Stimulated activated CD4-positive, alpha-beta T cell treated with anti-CD3 and anti-CD28 coated beads, Interleukin-15, amount 100 ng/mL, for 24 hours (primary cell): ENCODE results near the gene IRF1.
A peak's percentile ranks its signal among the peaks of the same experiment; 100 is the strongest.

Experiments used
- DNase-seq: peaks from one replicate; pipeline ENCODE4 v3.0.0-alpha.2; 2020

The IRF1 gene

GRCh38 chr5:132473019-132473531, 17.5 kb downstream of the IRF1 start:
- peak; percentile 74 for DNase-seq

- no peak for DNase-seq
These were observed 18.1 kb downstream of the IRF1 start for GRCh38 chr5:132472431-132472830.

- no peak for DNase-seq
These were observed 18.6 kb downstream of the IRF1 start for GRCh38 chr5:132471944-132472343.

- no peak for DNase-seq
These were observed 19.2 kb downstream of the IRF1 start for GRCh38 chr5:132471151-132471907.

- DNase-seq: no peak
These were observed 20.0 kb downstream of the IRF1 start for GRCh38 chr5:132470596-132470995.

GRCh38 chr5:132470010-132470392, 20.6 kb downstream of the IRF1 start:
- no peak for DNase-seq

- DNase-seq: no peak
These were observed 21.1 kb downstream of the IRF1 start for GRCh38 chr5:132469380-132470009.

- no peak for DNase-seq
These were observed 21.8 kb downstream of the IRF1 start for GRCh38 chr5:132468656-132469379.

- DNase-seq: no peak
These were observed 23.1 kb downstream of the IRF1 start for GRCh38 chr5:132467287-132467984.

GRCh38 chr5:132466433-132467286, 23.9 kb downstream of the IRF1 start:
- DNase-seq: peak; percentile 73

GRCh38 chr5:132465059-132465707, 25.4 kb downstream of the IRF1 start:
- DNase-seq: no peak

GRCh38 chr5:132464156-132464939, 26.2 kb downstream of the IRF1 start:
- DNase-seq: peak; percentile 57

- no peak for DNase-seq
These were observed 26.8 kb downstream of the IRF1 start for GRCh38 chr5:132463811-132464155.

GRCh38 chr5:132462856-132463745, 27.5 kb downstream of the IRF1 start:
- no peak for DNase-seq

- DNase-seq: no peak
These were observed 28.2 kb downstream of the IRF1 start for GRCh38 chr5:132462333-132462732.

- DNase-seq: no peak
These were observed 29.0 kb downstream of the IRF1 start for GRCh38 chr5:132461569-132462070.

GRCh38 chr5:132460846-132461568, 29.6 kb downstream of the IRF1 start:
- DNase-seq: no peak

- DNase-seq: no peak
These were observed 30.4 kb downstream of the IRF1 start for GRCh38 chr5:132459983-132460838.
